K562 (cell line): ENCODE results near the gene ABAT. TPM values are rescaled to one million over a fixed set of nuclear protein-coding genes. Genes with fewer than 3 reads are reported as not detected.

Experiments used
- ATAC-seq: fragments of 200-7000 bp; cut with Tn5 transposase; 3 replicates; pipeline ENCODE4 v1.9.1; 2020; ENCODE audit warnings: moderate library complexity
- BruUV-seq: library from RNA; stranded (reverse); fragments of 400-500 nt; replicated peaks from 2 replicates; lab custom pipeline; 2021; lab: Mats Ljungman, UMichigan
- CTCF ChIA-PET: fragments of 300-600 bp; formaldehyde crosslinking; extraction: SDS; loops from one replicate; lab custom pipeline; 2021; ENCODE audit warnings: low intra/inter-chr PET ratio; lab: Yijun Ruan, JAX
- POLR2A ChIA-PET: fragments of 300-600, 350-650 bp; sonication (Branson Sonifier 250); formaldehyde crosslinking; extraction: SDS; loops from one replicate; lab custom pipeline; 2021; ENCODE audit warnings: antibody characterized with exemption, inconsistent platforms; lab: Yijun Ruan, JAX
- DNase-seq, 4 experiments: peaks; one replicate each; pipeline versions ENCODE4 v3.0.0 to v3.0.0-alpha.2; 2011 to 2018; ENCODE audit warnings: low spot score in 3 of 4, mixed read lengths in 3 of 4; ENCODE audit errors: extremely low read depth in 1 of 4
- FAIRE-seq: peaks from 2 replicates; lab custom pipeline; 2011; peaks lifted over from hg19 to GRCh38; lab: Jason Lieb, UNC
- H2AFZ ChIP-seq: 2 replicates; pipeline ENCODE4 v1.6.0; 2011; ENCODE audit warnings: low read depth, low read length, control low read depth, inconsistent platforms
- H3K27ac ChIP-seq: fragments of 200-600 bp; 3 replicates; pipeline ENCODE4 v1.8.0; 2011; ENCODE audit warnings: low read depth, mild to moderate bottlenecking, control low read depth, inconsistent platforms, low read length, moderate library complexity, mixed read lengths; ENCODE audit errors: extremely low read depth
- H3K27me3 ChIP-seq, 2 experiments: fragments of 300-600 bp in 1 of 2; 2 replicates in 1 of 2; 3 replicates in 1 of 2; pipeline versions ENCODE4 v1.6.0 to v1.8.0; 2011; ENCODE audit warnings: inconsistent platforms in 2 of 2, low read length in 2 of 2, mild to moderate bottlenecking in 1 of 2, mixed read lengths in 1 of 2, moderate library complexity in 1 of 2; ENCODE audit not compliant: control insufficient read depth in 2 of 2, insufficient read depth in 2 of 2
- H3K36me3 ChIP-seq: fragments of 300-600 bp; 3 replicates; pipeline ENCODE4 v1.8.0; 2011; ENCODE audit warnings: mild to moderate bottlenecking, low read length, inconsistent platforms; ENCODE audit not compliant: control insufficient read depth, insufficient read depth
- H3K4me1 ChIP-seq, 2 experiments: fragments of 200-600 bp in 1 of 2; replicated peaks in 1 of 2; 2 replicates in 1 of 2; 3 replicates in 1 of 2; pipeline versions ENCODE4 v1.5.1 to v1.8.0; 2011; ENCODE audit warnings: inconsistent platforms in 2 of 2, low read length in 2 of 2, mild to moderate bottlenecking in 1 of 2, mixed read lengths in 1 of 2, moderate library complexity in 1 of 2; ENCODE audit not compliant: control insufficient read depth in 2 of 2, insufficient read depth in 2 of 2
- H3K4me2 ChIP-seq: 2 replicates; pipeline ENCODE4 v1.6.1; 2011; ENCODE audit warnings: low read length, control low read depth, inconsistent platforms, mixed read lengths; ENCODE audit not compliant: insufficient read depth
- H3K4me3 ChIP-seq: fragments of 200-600 bp; sonication (generic), shearing (Covaris generic); 2 replicates; pipeline ENCODE4 v1.5.1; 2016; ENCODE audit warnings: control low read depth, inconsistent platforms
- H3K79me2 ChIP-seq: fragments of 200-600 bp; 3 replicates; pipeline ENCODE4 v1.8.0; 2011; ENCODE audit warnings: low read length, inconsistent platforms; ENCODE audit not compliant: control insufficient read depth, insufficient read depth
- H3K9ac ChIP-seq, 2 experiments: 2 replicates each; pipeline versions ENCODE4 v1.6.0 to v1.6.1; 2011; ENCODE audit warnings: low read depth in 2 of 2, low read length in 2 of 2, control low read depth in 1 of 2, inconsistent platforms in 1 of 2, mild to moderate bottlenecking in 1 of 2, mixed read lengths in 1 of 2; ENCODE audit not compliant: insufficient read depth in 1 of 2
- H3K9me1 ChIP-seq: one replicate; pipeline ENCODE4 v1.6.0; 2011; ENCODE audit warnings: inconsistent platforms, mild to moderate bottlenecking, low read length, moderate library complexity; ENCODE audit not compliant: control insufficient read depth, insufficient read depth
- H3K9me3 ChIP-seq: replicated peaks from 2 replicates; pipeline ENCODE4 v1.5.1; 2011; ENCODE audit warnings: low read depth, low read length, inconsistent platforms; ENCODE audit not compliant: control insufficient read depth, insufficient read depth
- H4K20me1 ChIP-seq: replicated peaks from 2 replicates; pipeline ENCODE4 v1.6.1; 2011; ENCODE audit warnings: low read length, inconsistent platforms, mixed read lengths; ENCODE audit not compliant: control insufficient read depth, insufficient read depth
- BCOR ChIP-seq: fragments of 450-650 bp; IDR thresholded peaks from 2 replicates; pipeline ENCODE4 v1.6.1; 2016
- ERF ChIP-seq: fragments of 450-650 bp; formaldehyde crosslinking; IDR thresholded peaks from 2 replicates; pipeline ENCODE4 v1.4.0; 2020; ENCODE audit warnings: mild to moderate bottlenecking, mixed read lengths
- FOXJ3 ChIP-seq: sonication (generic); formaldehyde crosslinking; IDR thresholded peaks from 2 replicates; pipeline ENCODE4 v1.4.0; 2020; ENCODE audit warnings: mild to moderate bottlenecking, missing genetic modification reagents
- ID3 ChIP-seq, 2 experiments: fragments of 250-450 bp in 1 of 2; fragments of 450-650 bp in 1 of 2; sonication (Bioruptor Pico) in 1 of 2; IDR thresholded peaks; 2 replicates each; pipeline versions ENCODE4 v1.6.1 to v1.8.0; 2016 to 2021; ENCODE audit warnings: mild to moderate bottlenecking in 2 of 2, moderate library complexity in 2 of 2, missing compliant biosample characterization in 1 of 2, missing genetic modification characterization in 1 of 2
- MEF2A ChIP-seq: IDR thresholded peaks from 2 replicates; pipeline ENCODE4 v1.6.1; 2011; ENCODE audit warnings: low read depth, mild to moderate bottlenecking, low read length, moderate library complexity; ENCODE audit not compliant: control insufficient read depth
- MLLT1 ChIP-seq, 2 experiments: fragments of 450-650 bp; IDR thresholded peaks; 2 replicates each; pipeline ENCODE4 v1.6.1; 2016
- PTBP1 ChIP-seq: fragments of 200-400 bp; formaldehyde crosslinking; IDR thresholded peaks from 2 replicates; pipeline ENCODE4 v1.6.1; 2017; ENCODE audit warnings: low read depth, low read length
- XRCC3 ChIP-seq: fragments of 450-650 bp; IDR thresholded peaks from 2 replicates; pipeline ENCODE4 v1.6.1; 2017; ENCODE audit warnings: mild to moderate bottlenecking, moderate library complexity
- ZEB2 ChIP-seq: fragments of 450-650 bp; IDR thresholded peaks from 2 replicates; pipeline ENCODE4 v1.6.1; 2016
- ZNF407 ChIP-seq: fragments of 450-650 bp; IDR thresholded peaks from 2 replicates; pipeline ENCODE4 v1.6.1; 2016; ENCODE audit warnings: low read depth
- WGBS: fragments of 100-300 bp; shearing (Covaris generic); methylation state at CpG from one replicate; pipeline ENCODE4 v1.1.6; 2016; ENCODE audit warnings: low coverage, mixed read lengths; ENCODE audit not compliant: insufficient coverage; ENCODE audit errors: missing lambda C conversion rate; 5-methylcytosine and 5-hydroxymethylcytosine counted together
- in situ Hi-C: fragments of 300-500 bp; cut with MboI; formaldehyde crosslinking; loops from 4 replicates; pipeline ENCODE4 v1.15.0; 2018; ENCODE audit warnings: inconsistent platforms, mixed read lengths
- intact Hi-C: fragments of 100-400 bp; cut with micrococcal nuclease; formaldehyde crosslinking; loops from 2 replicates; pipeline ENCODE4 v1.14.2; 2022
- polyA plus RNA-seq, 8 experiments: library from polyadenylated mRNA; depleted of rRNA in 4 of 8; stranded (reverse) in 5 of 8; unstranded in 3 of 8; fragments of >200 nt; fragmentation: Nextera tagmentation in 2 of 8; fragmentation: Illumina TruSeq in 1 of 8; extraction: Ambion mirVana in 2 of 8; extraction: Trizol in 1 of 8; gene quantifications; 2 replicates each; pipeline versions ENCODE4 v1.2.1 to v1.2.3, GENCODE V29; 2011 to 2014; ENCODE audit warnings: inconsistent platforms in 1 of 8, missing spikeins in 1 of 8
- total RNA-seq, 7 experiments: library from RNA; depleted of rRNA in 6 of 7; stranded (reverse); fragments of >200 nt in 6 of 7; fragmentation: Illumina TruSeq in 2 of 7; extraction: Trizol in 2 of 7; gene quantifications; 2 replicates each; pipeline versions ENCODE4 v1.2.1 to v1.2.3, GENCODE V29; 2011 to 2021; ENCODE audit warnings: low replicate concordance in 1 of 7
- TF ChIP-seq, protein P1 (sequence below): fragments of 450-650 bp; IDR thresholded peaks from 2 replicates; pipeline ENCODE4 v1.6.1; 2016

Gene ABAT
- total and polyA plus RNA-seq, 9 of the 15 experiments (the other 6 are each of a cell fraction or from before 2014, with no cell fraction given) = 0.01 to 0.49 (median 0.10) TPM

GRCh38 chr16:8741636-8742035, 67.2 kb downstream of the ABAT start:
- DNase-seq = no peak
- Histone ChIP-seq H3K79me2 (no peaks in the 10 kb centered on the region), H3K4me1 (no peaks in the 10 kb centered on the region), H3K9me1 (no peaks in the 10 kb centered on the region), H3K36me3 (no peaks in the 10 kb centered on the region), H3K9ac (no peak overlapping the region), H3K9me3 (0 out of 2 replicates have a peak, but pooled peaks cover 2% of the 10 kb centered on the region), H3K27me3 (peaks cover 19 to 29% of the 10 kb centered on the region in 2 experiments), H3K4me3 (no peak overlapping the region), H2AFZ (no peak overlapping the region), H3K4me2 (no peak overlapping the region), H3K27ac (no peak overlapping the region), H4K20me1 (no peaks in the 10 kb centered on the region; the same call in 1 of the 2 replicates)
- 58% methylated on average over 2 of the region's 2 CpGs for WGBS
- CTCF ChIA-PET = no interaction called here
- no TSS peak for BruUV-seq
- FAIRE-seq = no peak
- in situ Hi-C loops (no loop called here), intact Hi-C loops (no loop called here)
- no peak for ATAC-seq
- POLR2A ChIA-PET = interaction anchor here (0.6 kb wide), 1 partner anchor 22 kb away, joined by 3 read pairs; no protein-coding TSS in a partner anchor
- TF ChIP-seq ERF (CRISPR knock-in tag) (no peak), MLLT1 (IDR thresholded peaks at IDR 0.05) (no peak), PTBP1 (no peak), FOXJ3 (CRISPR knock-in tag) (no peak), XRCC3 (no peak), ZEB2 (no peak), BCOR (peak; percentile 52; the same call in 1 of the 2 replicates), MEF2A (no peak), ZNF407 (no peak), ID3 (CRISPR knock-in tag; IDR thresholded peaks at IDR 0.05) (no peak), ID3 (tag; IDR thresholded peaks at IDR 0.05) (no peak)
- TF ChIP-seq, protein P1, sequence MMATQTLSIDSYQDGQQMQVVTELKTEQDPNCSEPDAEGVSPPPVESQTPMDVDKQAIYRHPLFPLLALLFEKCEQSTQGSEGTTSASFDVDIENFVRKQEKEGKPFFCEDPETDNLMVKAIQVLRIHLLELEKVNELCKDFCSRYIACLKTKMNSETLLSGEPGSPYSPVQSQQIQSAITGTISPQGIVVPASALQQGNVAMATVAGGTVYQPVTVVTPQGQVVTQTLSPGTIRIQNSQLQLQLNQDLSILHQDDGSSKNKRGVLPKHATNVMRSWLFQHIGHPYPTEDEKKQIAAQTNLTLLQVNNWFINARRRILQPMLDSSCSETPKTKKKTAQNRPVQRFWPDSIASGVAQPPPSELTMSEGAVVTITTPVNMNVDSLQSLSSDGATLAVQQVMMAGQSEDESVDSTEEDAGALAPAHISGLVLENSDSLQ = no peak
